AG09309 (cell line): ENCODE results near the gene RTL1.

ENCODE experiments used
- DNase-seq: peaks from one replicate; pipeline ENCODE4 v3.0.0-alpha.2; 2010; ENCODE audit warnings: low read depth
- H3K4me3 ChIP-seq: 2 replicates; pipeline ENCODE4 v1.5.1; 2011; ENCODE audit warnings: mild to moderate bottlenecking, low read depth, low read length, moderate library complexity; ENCODE audit not compliant: control insufficient read depth
- CTCF ChIP-seq: IDR thresholded peaks from 2 replicates; pipeline ENCODE4 v1.5.1; 2011; ENCODE audit warnings: mild to moderate bottlenecking, low read depth, low read length, inconsistent platforms; ENCODE audit not compliant: insufficient read depth, control insufficient read depth; ENCODE audit errors: missing control alignments

Gene RTL1

GRCh38 chr14:100834794-100835547 lies 68.6 kb downstream of the RTL1 start:
- TF ChIP-seq CTCF, result no peak
- DNase-seq, result no peak
- no peak overlapping the region for H3K4me3 ChIP-seq

DNA sequence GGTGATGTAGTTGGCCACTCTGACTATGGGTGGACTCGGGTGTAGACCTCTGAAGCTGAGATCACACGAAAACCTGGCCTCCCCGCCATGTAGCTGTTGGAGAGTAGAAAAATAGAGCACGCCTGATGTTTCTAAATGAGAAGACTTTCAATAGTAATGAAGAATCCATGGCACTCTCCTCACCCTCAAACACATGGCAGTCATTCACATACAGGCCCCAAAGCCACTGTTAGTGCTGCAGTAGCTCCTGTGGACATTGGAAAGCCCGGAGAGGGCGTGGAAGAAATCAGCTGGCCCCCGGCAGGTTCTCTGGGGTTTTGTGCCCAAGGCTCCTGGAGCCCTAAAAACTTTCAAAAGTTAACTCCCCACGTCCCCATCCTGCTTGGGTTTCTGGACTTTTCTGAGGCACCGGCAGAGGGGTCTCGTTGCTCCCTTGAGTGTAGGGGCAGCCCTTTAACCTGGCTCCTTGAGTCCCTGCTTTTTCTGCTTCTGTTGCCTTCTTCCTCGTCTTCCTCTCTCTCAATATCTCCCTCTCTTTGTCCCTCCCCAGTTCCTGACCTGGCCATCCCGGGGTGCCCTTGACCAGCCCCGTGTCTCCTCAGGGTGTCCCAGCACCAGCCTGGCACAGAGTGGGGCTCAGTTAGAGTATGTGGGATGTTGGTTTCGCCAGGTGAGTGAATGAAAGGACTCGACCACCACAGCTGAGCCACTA lies 69.3 kb downstream of the RTL1 start:
- no peak for DNase-seq
- no peak for TF ChIP-seq CTCF
- no peak overlapping the region for H3K4me3 ChIP-seq

DNA sequence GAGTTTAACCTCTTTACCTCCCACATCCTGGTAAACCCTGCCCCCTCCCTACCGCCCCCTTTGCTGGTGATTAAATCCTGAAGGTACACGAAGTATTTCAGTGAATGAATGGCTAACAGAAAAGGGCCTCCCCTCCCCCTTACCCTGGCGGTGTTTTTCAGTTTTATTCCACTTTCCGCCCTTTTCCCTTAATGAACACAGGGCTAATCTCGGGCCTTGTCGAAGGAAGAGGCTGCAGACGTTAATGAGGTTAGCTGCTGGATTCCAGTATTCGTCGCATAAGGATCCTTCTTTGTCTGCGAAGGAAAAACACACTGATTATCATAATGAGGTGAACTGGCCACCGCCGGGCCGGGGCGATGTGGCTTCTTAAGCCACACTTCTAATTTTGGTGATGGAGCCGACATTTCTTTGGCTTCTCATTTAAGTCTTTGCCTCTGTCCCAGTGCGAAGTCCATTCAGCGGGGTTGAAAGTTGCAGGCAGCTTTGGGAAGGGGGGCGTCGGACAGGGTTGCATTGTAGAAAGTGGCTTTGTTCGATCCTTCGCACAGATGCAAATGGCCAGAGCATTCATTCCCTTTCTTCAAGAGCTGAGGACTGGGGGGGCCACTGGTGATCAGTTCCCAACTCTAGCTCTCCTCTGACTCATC lies 71.1 kb downstream of the RTL1 start:
- no peak for TF ChIP-seq CTCF
- no peak overlapping the region for H3K4me3 ChIP-seq

GRCh38 chr14:100830681-100831080 lies 72.8 kb downstream of the RTL1 start:
- no peak overlapping the region for H3K4me3 ChIP-seq
- TF ChIP-seq CTCF, result no peak
- DNase-seq, result no peak

More for the DNA sequence above, 71.1 kb downstream of the RTL1 start:
- no peak for DNase-seq
